ENCODE results near the gene ANKRD44.
A peak's percentile ranks its signal among the peaks of the same experiment; 100 is the strongest.
"Not testable (repeated sequence)": the region's sequence is repeated elsewhere in the genome, so short reads cannot be mapped to it uniquely, and the experiment has no call there.

The ANKRD44 gene

GRCh38 chr2:197259470-197259999, 51.0 kb downstream of the ANKRD44 start:
- DNase-seq (ENCODE audit: low read depth, low spot score) = no peak

- DNase-seq (ENCODE audit: low read depth, low spot score) = no peak
Measured at GRCh38 chr2:197258580-197258979, 52.0 kb downstream of the ANKRD44 start.

GRCh38 chr2:197256547-197257170, 53.9 kb downstream of the ANKRD44 start:
- no peak for DNase-seq (ENCODE audit: low read depth, low spot score)

GRCh38 chr2:197256021-197256420, 54.6 kb downstream of the ANKRD44 start:
- no peak for DNase-seq (ENCODE audit: low read depth, low spot score)

- DNase-seq (ENCODE audit: low read depth, low spot score) = peak; percentile 69
Measured at GRCh38 chr2:197255543-197255942, 55.0 kb downstream of the ANKRD44 start.

GRCh38 chr2:197254776-197255530, 55.6 kb downstream of the ANKRD44 start:
- no peak for DNase-seq (ENCODE audit: low read depth, low spot score)

- no peak for DNase-seq (ENCODE audit: low read depth, low spot score)
Measured at GRCh38 chr2:197251576-197251975, 59.0 kb downstream of the ANKRD44 start.

- no peak for DNase-seq (ENCODE audit: low read depth, low spot score)
Measured at GRCh38 chr2:197251163-197251562, 59.4 kb downstream of the ANKRD44 start.

- no peak for DNase-seq (ENCODE audit: low read depth, low spot score)
Measured at GRCh38 chr2:197250084-197250397, 60.5 kb downstream of the ANKRD44 start.

GRCh38 chr2:197249381-197250083, 61.0 kb downstream of the ANKRD44 start:
- DNase-seq (ENCODE audit: low read depth, low spot score) = no peak

- no peak for DNase-seq (ENCODE audit: low read depth, low spot score)
Measured at GRCh38 chr2:197248623-197249022, 62.0 kb downstream of the ANKRD44 start.

GRCh38 chr2:197248001-197248401, 62.6 kb downstream of the ANKRD44 start:
- no peak for DNase-seq (ENCODE audit: low read depth, low spot score)

- no peak for DNase-seq (ENCODE audit: low read depth, low spot score)
Measured at GRCh38 chr2:197247083-197247482, 63.5 kb downstream of the ANKRD44 start.

- no peak for DNase-seq (ENCODE audit: low read depth, low spot score)
Measured at GRCh38 chr2:197245829-197246804, 64.5 kb downstream of the ANKRD44 start.

- DNase-seq (ENCODE audit: low read depth, low spot score) = no peak
Measured at GRCh38 chr2:197244349-197244748, 66.2 kb downstream of the ANKRD44 start.

GRCh38 chr2:197242719-197243118, 67.9 kb downstream of the ANKRD44 start:
- no peak for DNase-seq (ENCODE audit: low read depth, low spot score)

- DNase-seq (ENCODE audit: low read depth, low spot score) = no peak
Measured at GRCh38 chr2:197241596-197241995, 69.0 kb downstream of the ANKRD44 start.

- no peak for DNase-seq (ENCODE audit: low read depth, low spot score)
Measured at GRCh38 chr2:197241153-197241552, 69.4 kb downstream of the ANKRD44 start.

- DNase-seq (ENCODE audit: low read depth, low spot score) = no peak
Measured at GRCh38 chr2:197240421-197241041, 70.0 kb downstream of the ANKRD44 start.

- not testable (repeated sequence) for DNase-seq (ENCODE audit: low read depth, low spot score)
Measured at GRCh38 chr2:197240018-197240417, 70.6 kb downstream of the ANKRD44 start.

- no peak for DNase-seq (ENCODE audit: low read depth, low spot score)
Measured at GRCh38 chr2:197239434-197239833, 71.1 kb downstream of the ANKRD44 start.
